Amniotic stem cell (primary cell): ENCODE measurements around the gene JMY.

ENCODE experiments used
- DNase-seq: peaks from one replicate; lab custom pipeline; 2025; lab: John Stamatoyannopoulos, UW

The JMY gene

DNA sequence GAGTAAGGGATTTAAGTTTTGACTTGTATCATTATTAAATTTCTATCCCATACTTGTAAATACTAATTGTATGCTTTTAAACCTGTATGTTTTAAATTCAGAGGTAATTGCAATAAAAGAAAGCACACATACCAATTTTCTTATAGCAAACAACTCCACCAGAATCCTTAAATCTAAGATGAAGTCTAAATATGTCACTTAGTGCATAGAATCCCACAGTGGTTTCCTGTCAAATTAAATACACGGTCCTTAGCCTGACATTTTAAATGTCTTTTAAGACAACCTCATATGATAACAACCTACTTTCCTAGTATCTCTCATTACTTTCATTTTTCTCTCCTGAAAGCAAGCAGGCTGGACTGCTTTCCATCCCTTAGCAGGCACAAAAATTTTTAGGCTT, 52.0 kb downstream of the JMY start:
- DNase-seq, result no peak

DNA sequence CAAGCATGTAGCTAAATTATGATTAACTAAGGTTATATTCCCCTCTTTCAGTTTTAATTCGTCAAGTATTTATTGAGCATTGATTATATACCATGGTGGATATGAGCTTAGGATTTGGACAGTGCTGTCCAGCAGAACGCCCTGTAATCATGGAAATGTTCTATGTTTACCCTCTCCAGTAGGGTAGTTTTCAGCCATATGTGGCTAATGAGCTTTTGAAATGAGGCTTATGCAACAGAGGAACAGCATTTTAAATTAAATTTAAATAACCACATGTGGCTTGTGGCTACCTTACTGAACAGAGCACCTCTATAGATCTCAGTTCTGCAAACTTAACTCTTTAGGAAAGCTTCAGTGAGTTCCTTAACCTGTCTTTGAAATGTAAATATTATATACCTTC, 59.1 kb downstream of the JMY start:
- no peak for DNase-seq

DNA sequence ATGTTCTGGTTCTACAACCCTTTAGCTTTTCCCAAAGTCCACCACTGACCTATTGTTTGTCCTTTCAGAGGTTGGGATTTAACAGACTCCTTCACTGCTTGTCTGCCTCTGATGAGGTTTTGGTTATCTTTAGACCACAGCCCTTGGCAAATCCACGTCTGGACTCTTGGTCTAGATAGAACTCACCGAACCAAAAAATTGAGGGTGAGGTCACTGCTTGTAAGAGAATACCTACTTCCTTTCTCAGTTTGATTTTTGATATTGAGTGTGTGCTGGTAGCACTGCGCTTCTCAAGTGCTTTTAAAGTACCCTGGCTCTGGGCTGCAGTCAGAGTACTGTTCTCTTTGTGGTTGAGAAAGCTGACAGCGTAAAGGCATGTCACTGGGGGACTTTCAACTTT, 61.7 kb downstream of the JMY start:
- no peak for DNase-seq

DNA sequence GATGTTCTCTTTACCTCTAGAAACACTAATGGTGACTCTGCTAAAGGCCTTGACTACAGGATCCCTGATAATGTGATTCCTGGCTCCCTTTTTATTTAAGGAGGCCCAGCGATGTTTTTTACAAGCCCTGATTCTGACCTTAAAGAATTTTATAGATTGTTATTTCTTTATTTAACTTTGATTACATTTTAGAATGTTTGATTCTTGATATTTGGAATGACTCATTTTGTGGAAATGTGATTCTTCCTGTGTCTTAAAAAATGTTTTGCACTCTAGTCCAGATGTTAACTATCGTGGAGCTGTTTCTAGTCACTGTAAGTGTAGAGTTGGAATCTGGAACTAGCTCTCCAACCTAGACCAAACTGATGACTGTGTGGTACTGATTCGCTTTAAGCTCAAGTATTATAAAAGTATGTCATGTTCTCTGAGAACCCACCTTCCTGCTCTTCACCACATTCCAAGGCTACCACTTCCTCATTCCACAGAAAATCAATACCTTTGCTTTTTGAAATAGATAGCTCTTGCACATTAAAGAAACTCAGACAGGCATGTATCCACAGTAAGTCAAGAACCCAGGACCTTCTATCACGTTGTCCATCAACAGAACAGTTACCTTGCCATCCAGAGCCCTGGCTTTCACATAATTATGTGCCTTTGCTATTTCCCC, 65.2 kb downstream of the JMY start:
- no peak for DNase-seq

DNA sequence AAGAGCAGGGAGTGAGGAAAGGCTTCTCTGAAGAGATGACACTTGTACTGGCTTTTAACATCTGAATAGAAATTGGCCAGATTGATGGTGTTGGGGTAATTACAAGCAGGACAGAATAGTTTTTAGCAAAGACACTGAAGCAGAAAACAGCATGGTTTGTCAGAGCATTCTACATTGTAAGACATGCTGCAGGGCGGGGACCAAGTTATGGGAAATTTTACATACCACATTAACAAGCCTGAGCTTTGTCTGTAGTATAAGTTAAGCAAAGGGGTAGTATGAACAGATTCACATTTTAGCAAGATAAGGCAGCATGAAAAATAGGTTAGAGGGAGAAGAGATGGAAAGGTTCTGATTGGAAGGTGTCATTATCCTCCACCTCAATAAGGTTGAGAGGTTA, 66.5 kb downstream of the JMY start:
- no peak for DNase-seq

DNA sequence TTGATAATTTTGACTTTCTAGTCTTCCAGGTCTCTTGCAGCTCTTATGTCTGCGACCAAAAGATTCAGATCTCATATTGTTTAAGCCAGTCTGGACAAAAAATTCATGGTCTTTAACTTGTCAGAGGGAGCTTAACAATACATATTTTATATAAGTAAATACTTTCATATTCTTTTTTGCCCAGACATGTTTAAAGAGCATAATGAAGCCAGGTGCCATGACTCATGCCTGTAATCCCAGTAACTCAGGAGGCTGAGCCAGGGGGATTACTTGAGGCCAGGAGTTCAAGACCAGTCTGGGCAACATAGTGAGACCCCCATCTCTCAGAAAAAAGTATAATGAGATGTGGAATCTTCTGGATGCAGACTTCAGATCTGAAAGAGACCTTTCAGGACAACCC, 69.8 kb downstream of the JMY start:
- no peak for DNase-seq

DNA sequence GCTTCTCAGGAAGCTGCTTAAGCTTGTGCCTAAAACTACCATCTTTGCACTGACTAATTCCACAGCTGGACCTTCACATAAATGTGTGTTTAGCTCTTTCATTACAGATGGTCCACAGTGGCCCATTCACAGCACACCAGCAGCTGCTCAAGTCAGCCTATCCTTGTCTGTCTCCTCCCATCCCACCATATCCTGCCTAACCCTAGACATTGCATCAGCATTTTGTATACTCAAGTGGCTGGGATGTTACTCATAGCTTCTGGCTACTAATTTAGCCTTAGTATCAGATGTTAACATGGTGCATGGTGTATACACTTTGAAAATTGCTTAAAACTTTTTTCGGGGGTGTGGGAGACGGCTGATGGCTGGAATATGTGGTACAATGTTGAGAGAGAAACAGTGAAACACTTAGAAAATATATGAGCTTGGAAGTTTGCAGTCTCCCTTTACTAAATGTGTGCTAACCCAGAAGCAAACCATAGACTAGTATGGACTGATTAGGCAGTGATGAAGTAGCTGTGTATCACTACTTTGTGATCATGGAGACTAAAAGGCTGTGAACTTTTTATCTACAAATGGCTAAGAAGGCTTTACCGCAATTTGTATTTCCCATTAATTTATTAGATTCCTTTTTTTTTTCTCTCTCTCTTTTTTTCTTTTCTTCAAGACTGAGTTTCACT, 83.1 kb downstream of the JMY start:
- peak; percentile 59 for DNase-seq

DNA sequence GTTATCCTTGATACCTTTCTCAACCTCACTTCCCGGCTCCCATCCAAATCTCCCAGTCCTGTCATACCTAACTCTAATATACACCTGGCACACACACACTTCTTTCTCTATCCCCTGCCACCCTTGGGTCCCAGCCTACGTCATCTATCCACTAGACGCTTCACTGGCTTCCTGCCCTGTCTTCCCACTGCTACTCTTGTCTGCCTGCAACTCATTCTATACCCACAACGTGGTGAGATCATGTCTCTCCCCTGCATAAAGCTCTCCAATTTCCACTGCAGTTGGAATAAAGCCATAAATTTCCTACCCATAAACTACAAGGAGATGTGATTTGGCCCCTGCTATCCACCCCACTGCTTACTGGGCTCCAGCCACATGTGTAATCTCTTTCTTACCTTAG, 93.5 kb downstream of the JMY start:
- DNase-seq, result no peak

DNA sequence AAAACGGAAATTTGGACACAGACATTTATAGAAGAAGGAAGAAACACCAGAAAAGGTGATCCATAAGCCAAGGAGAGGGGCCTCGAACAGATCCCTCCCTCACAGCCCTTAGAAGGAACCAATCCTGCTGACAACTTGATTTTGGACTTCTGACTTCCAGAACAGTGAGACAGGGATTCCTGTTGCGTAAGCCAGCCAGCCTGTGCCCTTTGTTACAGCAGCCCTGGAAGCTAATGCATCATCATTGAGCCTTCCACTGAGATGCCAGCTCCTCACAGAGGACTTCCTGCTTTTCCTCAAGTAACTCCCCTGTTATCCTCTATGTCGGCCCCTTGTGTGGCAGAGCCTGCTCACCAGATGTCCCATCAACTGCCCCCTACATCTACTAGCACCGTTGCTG, 94.1 kb downstream of the JMY start:
- no peak for DNase-seq

DNA sequence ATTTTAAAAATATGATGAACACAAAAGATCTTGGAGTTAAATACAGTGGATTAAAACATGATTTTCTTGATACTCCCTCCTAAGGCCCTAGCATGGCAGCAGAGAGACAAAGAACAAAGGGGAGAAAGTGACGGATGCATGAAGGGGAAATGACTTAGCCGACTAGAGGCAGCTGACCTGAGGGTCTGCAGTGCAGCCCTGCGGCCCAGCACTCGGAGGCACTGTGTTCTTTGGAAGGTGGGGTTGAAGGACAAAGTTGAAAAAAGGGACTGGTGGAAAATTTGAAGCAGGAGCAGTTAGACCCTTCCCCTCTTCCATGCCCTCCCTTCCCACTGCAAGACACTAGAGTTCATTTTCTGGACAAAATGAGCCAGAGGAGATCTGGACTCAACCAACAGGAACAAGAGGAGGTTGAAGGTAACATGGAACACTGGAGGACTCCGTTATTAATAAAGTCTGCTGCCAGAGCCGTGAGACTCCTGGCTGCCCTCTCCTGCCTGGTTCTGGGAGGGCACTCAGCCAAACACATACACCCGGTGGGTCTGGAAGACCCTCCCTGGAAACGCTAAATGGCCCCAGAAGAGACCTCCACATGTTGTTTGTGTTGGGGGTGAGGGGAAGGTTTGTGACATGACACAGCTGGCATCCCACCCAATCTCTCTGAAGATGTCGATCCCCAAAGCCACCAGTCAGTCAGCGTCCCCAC, 98.1 kb downstream of the JMY start:
- no peak for DNase-seq

DNA sequence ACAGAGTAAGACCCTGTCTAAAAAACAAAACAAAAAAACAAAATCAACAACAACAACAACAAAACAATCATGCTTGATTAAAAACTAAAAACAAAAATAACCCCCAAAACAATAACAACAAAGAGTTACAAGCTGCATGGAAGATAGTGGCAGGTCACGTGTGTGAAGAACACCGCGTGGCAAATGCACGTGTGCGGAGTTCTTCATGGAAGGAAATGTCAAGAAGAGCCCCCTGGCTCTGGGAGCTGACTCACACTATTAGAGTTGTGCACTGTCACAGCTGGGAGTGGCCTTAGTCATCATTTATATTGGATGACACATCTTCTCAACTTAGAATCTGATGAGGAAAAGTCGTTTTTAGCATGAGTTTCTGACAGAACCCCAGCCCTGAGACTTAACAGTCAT, 110.5 kb downstream of the JMY start:
- peak; percentile 40 for DNase-seq

DNA sequence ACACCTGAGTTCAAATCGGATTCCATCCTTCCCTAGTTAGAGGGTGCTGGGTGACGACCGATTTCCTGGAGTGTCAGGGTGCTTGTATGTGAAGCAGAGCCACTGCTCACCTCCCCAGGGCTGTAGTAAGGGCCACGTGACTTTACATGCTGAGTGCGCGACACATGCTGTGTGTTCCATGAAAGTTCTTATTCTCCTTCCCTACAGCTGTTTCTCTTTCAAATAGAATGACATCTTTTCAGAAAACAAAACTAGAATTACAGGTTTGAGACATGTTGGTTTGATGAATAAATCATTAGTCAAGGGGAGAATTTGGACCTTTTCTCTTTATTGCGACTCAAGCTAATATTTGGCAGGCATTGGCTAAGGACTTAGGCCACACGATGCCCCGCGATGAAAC, 113.1 kb downstream of the JMY start:
- DNase-seq, result no peak

DNA sequence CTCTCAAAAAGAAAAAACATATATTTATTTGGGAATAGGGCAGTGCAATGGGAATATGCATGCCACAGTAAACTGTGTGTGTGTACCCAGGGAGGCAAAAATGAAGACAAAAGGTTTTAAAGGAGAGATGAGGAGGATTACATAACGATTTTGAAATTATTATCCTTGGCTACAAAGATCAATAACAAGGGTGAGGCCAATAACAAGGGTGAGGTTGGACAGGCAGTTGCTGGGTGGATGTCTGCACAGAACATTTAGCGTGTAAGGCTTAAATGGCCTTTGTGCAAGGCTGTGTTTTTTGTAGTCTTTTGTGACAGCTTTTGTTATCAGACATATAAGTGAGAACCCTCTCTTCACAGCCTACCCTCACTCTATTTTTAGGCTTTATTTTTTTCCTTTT, 114.0 kb downstream of the JMY start:
- no peak for DNase-seq

DNA sequence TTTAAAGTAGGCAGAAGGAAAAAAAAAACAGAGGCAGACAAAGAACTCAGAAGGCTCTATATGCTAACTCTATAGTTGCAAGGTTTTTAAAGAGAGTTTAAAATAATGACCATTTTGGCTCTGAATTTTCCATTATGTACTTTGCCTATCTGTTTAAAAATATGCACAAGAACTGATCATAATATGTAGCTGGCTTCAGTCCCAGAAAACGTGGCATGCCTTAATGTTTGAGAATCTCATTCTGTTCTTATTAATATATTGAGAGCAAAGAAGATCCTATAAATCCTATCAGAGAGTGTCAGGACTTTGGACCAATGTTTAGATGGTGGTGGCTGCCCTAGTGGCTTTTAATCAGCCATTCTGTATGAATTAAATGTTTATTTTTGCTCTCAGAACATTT, 121.5 kb downstream of the JMY start:
- no peak for DNase-seq
